Tibial artery (tissue), 4 donors: ENCODE measurements around the gene CNIH2.

Source experiments
- DNase-seq, 2 donors: peaks; one replicate each; pipeline ENCODE4 v3.0.0-alpha.2; 2019
- H3K27ac ChIP-seq, 2 donors: fragments of 200-600 bp; sonication (generic) in 1 of 2; 1 replicate in 1 of 2; 2 replicates in 1 of 2; pipeline ENCODE4 v1.5.1; 2018 to 2019; ENCODE audit warnings: mild to moderate bottlenecking in 1 of 2
- H3K27me3 ChIP-seq, 2 donors: fragments of 200-600 bp; sonication (generic) in 1 of 2; one replicate each; pipeline versions ENCODE4 v1.5.1 to v1.6.0; 2016 to 2019
- H3K36me3 ChIP-seq, 3 donors: fragments of 200-600 bp; sonication (generic) in 2 of 3; one replicate each; pipeline ENCODE4 v1.5.1; 2016 to 2019; ENCODE audit warnings: mild to moderate bottlenecking in 2 of 3
- H3K4me1 ChIP-seq, 4 donors: fragments of 200-600 bp; sonication (generic) in 2 of 4; 1 replicate in 3 of 4; 2 replicates in 1 of 4; pipeline ENCODE4 v1.5.1; 2016 to 2019
- H3K4me3 ChIP-seq, 2 donors: fragments of 200-600 bp; sonication (generic) in 1 of 2; 1 replicate in 1 of 2; 2 replicates in 1 of 2; pipeline ENCODE4 v1.5.1; 2018 to 2019; ENCODE audit warnings: mild to moderate bottlenecking in 2 of 2
- H3K9me3 ChIP-seq, 3 donors: fragments of 200-600 bp; sonication (generic) in 1 of 3; one replicate each; pipeline ENCODE4 v1.5.1; 2016 to 2019
- CTCF ChIP-seq, 2 experiments: fragments of 200-600 bp in 1 of 2; fragments of 450-650 bp in 1 of 2; IDR thresholded peaks; one replicate each; pipeline ENCODE4 v1.5.1; 2017 to 2019; ENCODE audit warnings: antibody characterized with exemption in 2 of 2, mild to moderate bottlenecking in 1 of 2, moderate library complexity in 1 of 2
- intact Hi-C: fragments of 100-400 bp; cut with DNase I; formaldehyde crosslinking; loops from one replicate; pipeline ENCODE4 v1.15.0; 2023; ENCODE audit warnings: low total_unique reads

CNIH2 gene

GRCh38 chr11:66282468-66283455 is 4.8 kb downstream of the CNIH2 start:
- DNase-seq: peak; percentile 97 to 98
- no peak overlapping the region for H3K27ac ChIP-seq
- peaks cover 0 to 17% (median 4%) of the 10 kb centered on the region in 3 donors for H3K36me3 ChIP-seq
- no peaks in the 10 kb centered on the region for H3K9me3 ChIP-seq
- H3K4me3 ChIP-seq: no peak overlapping the region
- peak; percentile 98 to 99 for TF ChIP-seq CTCF (IDR thresholded peaks at IDR 0.05)
- H3K4me1 ChIP-seq: peaks cover 3 to 30% (median 27%) of the 10 kb centered on the region in 4 donors
- intact Hi-C loops: loop anchor here (2.0 kb wide), 1 partner anchor 60 kb away; no protein-coding TSS in a partner anchor
- no peaks in the 10 kb centered on the region for H3K27me3 ChIP-seq

GRCh38 chr11:66283461-66284105 is 5.6 kb downstream of the CNIH2 start:
- H3K4me1 ChIP-seq: peaks cover 3 to 33% (median 28%) of the 10 kb centered on the region in 4 donors
- H3K4me3 ChIP-seq: no peak overlapping the region
- H3K27me3 ChIP-seq: no peaks in the 10 kb centered on the region
- DNase-seq: no peak
- no peaks in the 10 kb centered on the region for H3K9me3 ChIP-seq
- no peak overlapping the region for H3K27ac ChIP-seq
- intact Hi-C loops: loop anchor here (2.0 kb wide), 1 partner anchor 61 kb away; no protein-coding TSS in a partner anchor
- peaks cover 0 to 17% (median 4%) of the 10 kb centered on the region in 3 donors for H3K36me3 ChIP-seq
- TF ChIP-seq CTCF (IDR thresholded peaks at IDR 0.05): no peak

- Histone ChIP-seq H3K27me3 (no peaks in the 10 kb centered on the region), H3K36me3 (peaks cover 0 to 17% (median 4%) of the 10 kb centered on the region in 3 donors), H3K4me3 (no peak overlapping the region), H3K4me1 (peaks cover 3 to 33% (median 26%) of the 10 kb centered on the region in 4 donors), H3K27ac (no peak overlapping the region), H3K9me3 (no peaks in the 10 kb centered on the region)
- DNase-seq: no peak
- no peak for TF ChIP-seq CTCF (IDR thresholded peaks at IDR 0.05)
- intact Hi-C loops: no loop called here
These were observed 6.6 kb downstream of the CNIH2 start for GRCh38 chr11:66284526-66285078.

- H3K4me3 ChIP-seq: no peak overlapping the region
- no peaks in the 10 kb centered on the region for H3K9me3 ChIP-seq
- H3K36me3 ChIP-seq: peaks cover 0 to 17% (median 4%) of the 10 kb centered on the region in 3 donors
- H3K27ac ChIP-seq: no peak overlapping the region
- DNase-seq: no peak
- TF ChIP-seq CTCF (IDR thresholded peaks at IDR 0.05): no peak
- peaks cover 3 to 40% (median 32%) of the 10 kb centered on the region in 4 donors for H3K4me1 ChIP-seq
- H3K27me3 ChIP-seq: no peaks in the 10 kb centered on the region
- intact Hi-C loops: no loop called here
These were observed 7.4 kb downstream of the CNIH2 start for GRCh38 chr11:66285250-66285947.

GRCh38 chr11:66286699-66287098 is 8.7 kb downstream of the CNIH2 start:
- Histone ChIP-seq H3K4me3 (no peak overlapping the region), H3K27me3 (no peaks in the 10 kb centered on the region), H3K27ac (no peak overlapping the region), H3K36me3 (peaks cover 0 to 17% (median 4%) of the 10 kb centered on the region in 3 donors), H3K4me1 (peaks cover 3 to 42% (median 34%) of the 10 kb centered on the region in 4 donors), H3K9me3 (no peaks in the 10 kb centered on the region)
- no peak for TF ChIP-seq CTCF (IDR thresholded peaks at IDR 0.05)
- intact Hi-C loops: no loop called here
- DNase-seq: no peak
